Ammon's horn (tissue), 1 donor: ENCODE measurements around the gene TREML2.

Experiments
- DNase-seq: peaks from one replicate; pipeline ENCODE4 v3.0.0-alpha.2; 2016; ENCODE audit warnings: low spot score

The TREML2 gene

GRCh38 chr6:41177287-41177686 is 23.7 kb downstream of the TREML2 start:
- no peak for DNase-seq

- no peak for DNase-seq
Measured at GRCh38 chr6:41176189-41176588, 24.8 kb downstream of the TREML2 start.

GRCh38 chr6:41175084-41175483 is 25.9 kb downstream of the TREML2 start:
- no peak for DNase-seq

- no peak for DNase-seq
Measured at GRCh38 chr6:41174610-41175009, 26.3 kb downstream of the TREML2 start.

GRCh38 chr6:41171908-41172307 is 29.0 kb downstream of the TREML2 start:
- no peak for DNase-seq

GRCh38 chr6:41170547-41171160 is 30.3 kb downstream of the TREML2 start:
- DNase-seq: no peak

- no peak for DNase-seq
Measured at GRCh38 chr6:41167173-41167963, 33.6 kb downstream of the TREML2 start.

- no peak for DNase-seq
Measured at GRCh38 chr6:41164551-41165120, 36.3 kb downstream of the TREML2 start.

GRCh38 chr6:41163419-41163717 is 37.6 kb downstream of the TREML2 start:
- no peak for DNase-seq

- peak; percentile 28 for DNase-seq
Measured at GRCh38 chr6:41162687-41163418, 38.1 kb downstream of the TREML2 start, which contains the start of gene TREM2. TREM2 (minus strand) TSS chr6:41163116; CDS start chr6:41163082, 34 bp downstream.

- peak; percentile 58 for DNase-seq
Measured at GRCh38 chr6:41161851-41162552, 38.9 kb downstream of the TREML2 start.

GRCh38 chr6:41161380-41161779 is 39.6 kb downstream of the TREML2 start:
- no peak for DNase-seq

- no peak for DNase-seq
Measured at GRCh38 chr6:41160933-41161332, 40.0 kb downstream of the TREML2 start.

- DNase-seq: no peak
Measured at GRCh38 chr6:41159415-41160082, 41.4 kb downstream of the TREML2 start.

GRCh38 chr6:41157323-41157722 is 43.6 kb downstream of the TREML2 start:
- DNase-seq: peak; percentile 72

- no peak for DNase-seq
Measured at GRCh38 chr6:41156771-41157170, 44.2 kb downstream of the TREML2 start.

GRCh38 chr6:41156001-41156400 is 44.9 kb downstream of the TREML2 start:
- no peak for DNase-seq

GRCh38 chr6:41155132-41155805 is 45.7 kb downstream of the TREML2 start:
- DNase-seq: no peak

- DNase-seq: no peak
Measured at GRCh38 chr6:41153992-41154625, 46.8 kb downstream of the TREML2 start, which contains the start of gene TREML1. TREML1 (minus strand) TSS chr6:41154347; CDS start chr6:41154288, 59 bp downstream.

GRCh38 chr6:41153451-41153850 is 47.5 kb downstream of the TREML2 start:
- DNase-seq: no peak
